ENCODE results near the gene POC5. TPM values are rescaled to one million over a fixed set of nuclear protein-coding genes. Genes with fewer than 3 reads are reported as not detected.

POC5 gene
- total RNA-seq, 1 experiment from 2014 or later: 14.8 TPM

DNA sequence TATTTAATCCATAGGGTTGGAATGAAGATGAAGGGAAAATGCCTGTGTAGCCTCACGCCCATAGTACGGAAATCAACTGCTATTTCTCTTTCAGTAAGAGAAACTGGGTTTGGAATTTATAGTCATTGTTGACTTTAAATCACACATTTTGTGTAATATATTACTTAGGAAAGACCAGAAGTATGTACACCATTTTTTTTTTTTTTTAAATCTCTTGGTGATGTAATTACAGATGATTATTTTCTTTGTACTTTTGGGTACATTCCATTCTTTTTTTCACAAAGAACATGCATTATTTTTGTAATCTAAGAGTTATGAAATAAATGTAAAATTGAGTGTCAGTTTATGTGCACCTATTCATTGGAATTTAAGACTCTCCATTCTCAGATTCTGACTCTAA, 45.7 kb downstream of the POC5 start:
- H3K4me2 ChIP-seq (ENCODE audit: low read length): no peak overlapping the region
- intact Hi-C loops (cut with micrococcal nuclease): no loop called here
- no peaks in the 10 kb centered on the region for H3K27me3 ChIP-seq (ENCODE audit: insufficient read depth, low read length)
- TF ChIP-seq SP1 (IDR thresholded peaks at IDR 0.05; ENCODE audit: low read depth) (no peak), EZH2phosphoT487 (IDR thresholded peaks at IDR 0.05; ENCODE audit: borderline replicate concordance) (no peak), CBX3 (IDR thresholded peaks at IDR 0.05; ENCODE audit: low read depth) (no peak), POLR2A (IDR thresholded peaks at IDR 0.05; ENCODE audit: borderline replicate concordance, extremely low read depth, insufficient read depth, insufficient read length) (no peak), EGR1 (IDR thresholded peaks at IDR 0.05; ENCODE audit: low read depth) (no peak), TCF7L2 (IDR thresholded peaks at IDR 0.05; ENCODE audit: borderline replicate concordance, extremely low read depth, insufficient read depth, insufficient read length) (no peak), RAD21 (IDR thresholded peaks at IDR 0.05; ENCODE audit: low read depth) (no peak), POLR2AphosphoS5 (IDR thresholded peaks at IDR 0.05; ENCODE audit: low read depth, low read length) (no peak), ELF1 (IDR thresholded peaks at IDR 0.05; ENCODE audit: borderline replicate concordance, low read depth) (no peak), YY1 (IDR thresholded peaks at IDR 0.05; ENCODE audit: extremely low read depth, insufficient replicate concordance, low read depth, low read length) (no peak), SIN3A (IDR thresholded peaks at IDR 0.05; ENCODE audit: low read depth) (no peak), JUND (IDR thresholded peaks at IDR 0.05) (no peak), ZBTB33 (IDR thresholded peaks at IDR 0.05; ENCODE audit: extremely low read depth, insufficient replicate concordance, low read length) (no peak), FOSL1 (IDR thresholded peaks at IDR 0.05; ENCODE audit: low read depth) (no peak), CEBPB (IDR thresholded peaks at IDR 0.05; ENCODE audit: low read depth) (no peak), EZH2 (IDR thresholded peaks at IDR 0.05) (no peak), ZNF274 (IDR thresholded peaks at IDR 0.05; ENCODE audit: low read depth, low read length) (no peak)
- TF ChIP-seq, protein P1, sequence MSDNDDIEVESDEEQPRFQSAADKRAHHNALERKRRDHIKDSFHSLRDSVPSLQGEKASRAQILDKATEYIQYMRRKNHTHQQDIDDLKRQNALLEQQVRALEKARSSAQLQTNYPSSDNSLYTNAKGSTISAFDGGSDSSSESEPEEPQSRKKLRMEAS (IDR thresholded peaks at IDR 0.05): no peak
- TF ChIP-seq, protein P2, sequence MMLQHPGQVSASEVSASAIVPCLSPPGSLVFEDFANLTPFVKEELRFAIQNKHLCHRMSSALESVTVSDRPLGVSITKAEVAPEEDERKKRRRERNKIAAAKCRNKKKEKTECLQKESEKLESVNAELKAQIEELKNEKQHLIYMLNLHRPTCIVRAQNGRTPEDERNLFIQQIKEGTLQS (IDR thresholded peaks at IDR 0.05): no peak
- RAD21 ChIA-PET (ENCODE audit: low non-redundant PET in 1 of 2, low total read pairs in 2 of 2, uncharacterized antibody in 2 of 2, unreplicated experiment in 2 of 2): no interaction called here
- ATAC-seq (no peak), DNase-seq (ENCODE audit: low read depth, low spot score) (no peak)
- H3K36me3 ChIP-seq (ENCODE audit: control insufficient read depth in 1 of 2, insufficient read depth in 2 of 2, low read length in 2 of 2): 0 out of 4 replicates have a peak, but pooled peaks cover 0 to 2% of the 10 kb centered on the region in 2 experiments
- no peaks in the 10 kb centered on the region for H3K4me1 ChIP-seq (ENCODE audit: control insufficient read depth in 1 of 2, insufficient read depth in 2 of 2, low read length in 2 of 2)
- H3K79me2 ChIP-seq (ENCODE audit: insufficient read depth, low read length): no peaks in the 10 kb centered on the region
- CTCF ChIA-PET: no interaction called here
- no peak overlapping the region for H3K4me3 ChIP-seq (replicated peaks in 1 of 2; ENCODE audit: low read depth in 1 of 2, low read length in 2 of 2)
- no peaks in the 10 kb centered on the region for H4K20me1 ChIP-seq (ENCODE audit: insufficient read depth)
- BruUV-seq (replicated peaks): no TSS peak
- no peaks in the 10 kb centered on the region for H3K9me2 ChIP-seq (ENCODE audit: insufficient read depth)
- no peak overlapping the region for H3K27ac ChIP-seq (ENCODE audit: low read depth, low read length)
- POLR2A ChIA-PET: no interaction called here
- H3K9me3 ChIP-seq (ENCODE audit: control insufficient read depth in 1 of 2, insufficient read depth in 1 of 2, low read depth in 1 of 2, low read length in 2 of 2): no peaks in the 10 kb centered on the region
- no peak overlapping the region for H2AFZ ChIP-seq (ENCODE audit: low read depth, low read length, poor library complexity, severe bottlenecking)
- no peak overlapping the region for H3K9ac ChIP-seq (ENCODE audit: low read length)
